Loucy (cell line): ENCODE data around the gene XRN2.

ENCODE experiments used
- H2AFZ ChIP-seq: fragments of 200-600 bp; sonication (generic); 2 replicates; pipeline ENCODE4 v1.6.0; 2016; ENCODE audit warnings: antibody characterized with exemption, mild to moderate bottlenecking, low read length, moderate library complexity
- H3F3A ChIP-seq: fragments of 200-600 bp; 2 replicates; pipeline ENCODE4 v1.6.0; 2016; ENCODE audit warnings: antibody characterized with exemption, low read depth, mild to moderate bottlenecking
- H3K27me3 ChIP-seq: fragments of 200-600 bp; sonication (generic); 2 replicates; pipeline ENCODE4 v1.6.1; 2014; ENCODE audit warnings: low read length, mild to moderate bottlenecking; ENCODE audit not compliant: insufficient read depth, poor library complexity, severe bottlenecking
- H3K36me3 ChIP-seq: fragments of 200-600 bp; sonication (generic); 2 replicates; pipeline ENCODE4 v1.6.1; 2016; ENCODE audit warnings: low read length; ENCODE audit not compliant: insufficient read depth
- H3K4me1 ChIP-seq: fragments of 200-600 bp; sonication (generic); 2 replicates; pipeline ENCODE4 v1.5.1; 2014; ENCODE audit warnings: low read length, mild to moderate bottlenecking; ENCODE audit not compliant: insufficient read depth, poor library complexity, severe bottlenecking
- H3K4me2 ChIP-seq: fragments of 200-600 bp; sonication (generic); 2 replicates; pipeline ENCODE4 v1.6.0; 2014; ENCODE audit warnings: antibody characterized with exemption, low read length, low read depth, mild to moderate bottlenecking; ENCODE audit not compliant: poor library complexity, severe bottlenecking
- H3K4me3 ChIP-seq: fragments of 200-600 bp; sonication (generic); 2 replicates; pipeline ENCODE4 v1.5.1; 2014; ENCODE audit warnings: low read length, mild to moderate bottlenecking, mixed read lengths; ENCODE audit not compliant: poor library complexity, severe bottlenecking
- H3K79me2 ChIP-seq: fragments of 200-600 bp; sonication (generic); 2 replicates; pipeline ENCODE4 v1.6.1; 2014; ENCODE audit warnings: low read length; ENCODE audit not compliant: insufficient read depth
- H3K9ac ChIP-seq: fragments of 200-600 bp; sonication (generic); 2 replicates; pipeline ENCODE4 v1.6.0; 2014; ENCODE audit warnings: mild to moderate bottlenecking, low read depth, low read length, moderate library complexity; ENCODE audit not compliant: poor library complexity, severe bottlenecking
- H3K9me2 ChIP-seq: fragments of 200-600 bp; sonication (generic); replicated peaks from 2 replicates; pipeline ENCODE4 v1.6.1; 2016; ENCODE audit warnings: low read depth, low read length, mixed read lengths
- H3K9me3 ChIP-seq: fragments of 200-600 bp; sonication (generic); 2 replicates; pipeline ENCODE4 v1.6.1; 2014; ENCODE audit warnings: mild to moderate bottlenecking, antibody characterized with exemption, low read length, low read depth; ENCODE audit not compliant: insufficient read depth
- H4K20me1 ChIP-seq: fragments of 200-600 bp; sonication (generic); 2 replicates; pipeline ENCODE4 v1.6.0; 2014; ENCODE audit warnings: antibody characterized with exemption, low read length, mild to moderate bottlenecking; ENCODE audit not compliant: insufficient read depth, poor library complexity, severe bottlenecking
- CTCF ChIP-seq: fragments of 200-600 bp; sonication (generic); conservative IDR thresholded peaks from 2 replicates; pipeline ENCODE4 v1.5.1; 2014; ENCODE audit warnings: mild to moderate bottlenecking, antibody characterized with exemption, low read length
- EZH2phosphoT487 ChIP-seq: fragments of 200-600 bp; IDR thresholded peaks from 2 replicates; pipeline ENCODE4 v1.6.1; 2018; ENCODE audit warnings: antibody characterized with exemption, mild to moderate bottlenecking, moderate library complexity, borderline replicate concordance

XRN2 gene

GRCh38 chr20:21259346-21259745, 43.8 kb upstream of the XRN2 start:
- H3K27me3 ChIP-seq = no peaks in the 10 kb centered on the region
- no peaks in the 10 kb centered on the region for H3K9me2 ChIP-seq
- no peaks in the 10 kb centered on the region for H3F3A ChIP-seq
- H3K4me1 ChIP-seq = no peaks in the 10 kb centered on the region
- no peaks in the 10 kb centered on the region for H3K36me3 ChIP-seq
- no peak overlapping the region for H3K4me2 ChIP-seq
- H3K9ac ChIP-seq = no peak overlapping the region
- no peak overlapping the region for H2AFZ ChIP-seq
- no peaks in the 10 kb centered on the region for H4K20me1 ChIP-seq
- TF ChIP-seq CTCF (no peak), EZH2phosphoT487 (no peak)
- H3K79me2 ChIP-seq = no peaks in the 10 kb centered on the region
- H3K4me3 ChIP-seq = no peak overlapping the region
- no peaks in the 10 kb centered on the region for H3K9me3 ChIP-seq

GRCh38 chr20:21262812-21263211, 40.3 kb upstream of the XRN2 start:
- Histone ChIP-seq H3K27me3 (no peaks in the 10 kb centered on the region), H3K9me3 (no peaks in the 10 kb centered on the region), H4K20me1 (no peaks in the 10 kb centered on the region), H3K4me3 (no peak overlapping the region), H2AFZ (no peak overlapping the region), H3K4me1 (no peaks in the 10 kb centered on the region), H3K4me2 (no peak overlapping the region), H3K9me2 (no peaks in the 10 kb centered on the region), H3K79me2 (no peaks in the 10 kb centered on the region), H3K36me3 (no peaks in the 10 kb centered on the region), H3K9ac (no peak overlapping the region), H3F3A (no peaks in the 10 kb centered on the region)
- TF ChIP-seq EZH2phosphoT487 = no peak
- no peak for TF ChIP-seq CTCF

GRCh38 chr20:21265261-21266190, 37.6 kb upstream of the XRN2 start:
- Histone ChIP-seq H3K9ac (no peak overlapping the region), H3K79me2 (no peaks in the 10 kb centered on the region), H3K9me3 (no peaks in the 10 kb centered on the region), H4K20me1 (no peaks in the 10 kb centered on the region), H3K36me3 (no peaks in the 10 kb centered on the region), H2AFZ (no peak overlapping the region), H3K27me3 (no peaks in the 10 kb centered on the region), H3K4me3 (no peak overlapping the region), H3K4me2 (no peak overlapping the region), H3K9me2 (no peaks in the 10 kb centered on the region), H3F3A (no peaks in the 10 kb centered on the region), H3K4me1 (no peaks in the 10 kb centered on the region)
- no peak for TF ChIP-seq CTCF
- no peak for TF ChIP-seq EZH2phosphoT487
